EH (cell line): ENCODE data around the gene POLG.

ENCODE experiments used
- DNase-seq: peaks from one replicate; pipeline ENCODE4 v3.0.0-alpha.2; 2015; ENCODE audit warnings: low read depth

POLG gene

DNA sequence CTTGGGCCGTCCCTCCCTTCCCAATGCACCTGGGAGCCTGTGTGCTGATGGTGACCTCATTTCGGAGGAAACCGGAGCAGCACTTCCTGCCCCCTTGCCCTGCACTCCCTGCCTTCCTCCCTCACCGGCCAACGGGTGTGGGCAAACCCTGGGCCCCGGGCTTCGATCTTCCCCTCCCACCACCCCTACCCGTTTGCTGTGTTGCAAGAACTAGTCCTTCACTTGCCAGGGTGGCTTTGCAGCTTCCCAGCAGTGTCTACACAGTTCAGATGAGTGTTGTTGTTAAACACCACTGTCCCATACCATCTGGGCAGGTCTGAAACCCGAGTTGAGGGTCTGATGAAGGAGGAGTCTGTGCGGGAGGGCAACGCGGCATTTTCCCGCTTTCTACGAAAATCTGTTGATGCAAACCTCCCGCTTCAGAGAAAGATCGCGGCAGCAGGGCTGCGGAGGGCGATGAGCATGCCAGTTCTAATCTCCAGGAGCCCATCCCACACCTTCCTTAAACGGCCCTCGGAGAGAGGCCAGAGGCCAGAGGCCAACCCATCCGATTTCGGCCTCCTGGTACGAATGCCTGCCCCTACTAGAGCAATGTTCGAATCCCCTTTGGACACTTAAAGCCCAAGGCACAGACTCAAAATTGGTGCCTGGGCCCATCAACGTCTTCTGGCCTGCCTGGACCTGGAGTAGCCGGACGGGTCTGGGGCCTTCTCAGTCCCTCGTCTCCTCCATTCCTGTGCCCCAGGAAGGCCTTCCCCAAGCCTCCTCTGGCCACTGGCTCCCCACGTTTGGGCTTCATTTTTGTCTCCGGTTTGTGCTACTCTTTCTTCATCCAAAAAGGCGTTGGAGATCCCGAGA lies 35.7 kb upstream of the POLG start:
- no peak for DNase-seq

DNA sequence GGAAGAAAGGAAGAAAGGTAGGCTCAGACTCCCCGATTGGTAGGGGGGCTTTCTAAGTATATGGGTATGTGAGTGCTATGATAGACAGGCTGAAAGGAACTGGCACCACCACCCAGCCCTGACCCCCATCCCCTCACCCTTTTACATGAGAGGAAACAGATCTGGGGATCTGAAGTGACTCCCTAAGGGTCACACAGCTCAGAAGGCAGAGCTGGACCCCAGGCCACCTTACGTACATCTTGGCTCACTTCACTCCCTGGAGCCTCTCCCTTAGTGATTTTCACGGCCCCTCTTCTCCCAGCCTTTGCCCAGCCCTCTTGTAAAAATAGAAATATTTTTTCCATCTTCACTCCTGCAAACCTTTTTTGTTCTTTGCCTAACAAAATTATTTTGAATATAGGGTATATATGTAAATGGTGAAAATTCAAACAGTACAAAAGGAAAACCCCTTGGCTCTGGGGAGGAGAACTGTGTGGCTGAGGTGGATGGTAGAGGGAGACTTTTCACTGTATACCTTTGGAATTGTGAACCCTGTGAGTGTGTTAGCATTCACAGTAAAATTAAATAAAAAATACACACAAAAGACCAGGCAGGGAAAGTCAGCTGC lies 34.8 kb upstream of the POLG start:
- no peak for DNase-seq

DNA sequence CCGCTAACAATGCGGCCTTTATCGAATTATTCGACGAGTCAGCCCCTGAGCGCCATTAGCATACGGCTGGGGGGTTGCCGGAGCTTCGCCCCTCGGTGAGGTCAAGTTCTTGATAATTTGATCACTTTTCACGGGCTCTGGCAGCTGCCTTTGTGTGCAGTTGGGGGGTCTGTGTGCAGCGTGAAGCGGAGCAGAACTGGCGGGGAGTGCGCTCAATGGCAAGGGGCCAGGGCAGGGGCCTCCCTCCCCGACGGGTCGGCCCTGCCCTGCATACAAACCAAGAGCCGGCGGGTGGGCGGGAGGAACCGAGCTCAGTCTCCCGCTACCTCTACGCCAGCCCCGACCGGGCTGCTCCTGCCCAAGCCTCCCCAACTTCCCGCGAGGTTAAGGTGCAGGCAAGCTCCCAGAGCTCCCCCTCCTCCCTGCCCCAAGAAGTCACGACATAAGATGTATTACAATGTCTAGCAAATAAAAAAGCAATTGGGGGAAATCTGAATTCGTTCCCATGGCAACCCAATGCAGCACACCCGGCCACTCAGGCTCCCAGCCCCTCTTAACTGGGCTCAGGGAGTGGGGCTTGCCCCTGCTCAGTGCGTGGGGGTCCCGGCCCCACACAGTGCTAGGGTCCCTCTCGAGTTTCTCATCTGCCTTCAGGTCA lies 34.1 kb upstream of the POLG start:
- no peak for DNase-seq

DNA sequence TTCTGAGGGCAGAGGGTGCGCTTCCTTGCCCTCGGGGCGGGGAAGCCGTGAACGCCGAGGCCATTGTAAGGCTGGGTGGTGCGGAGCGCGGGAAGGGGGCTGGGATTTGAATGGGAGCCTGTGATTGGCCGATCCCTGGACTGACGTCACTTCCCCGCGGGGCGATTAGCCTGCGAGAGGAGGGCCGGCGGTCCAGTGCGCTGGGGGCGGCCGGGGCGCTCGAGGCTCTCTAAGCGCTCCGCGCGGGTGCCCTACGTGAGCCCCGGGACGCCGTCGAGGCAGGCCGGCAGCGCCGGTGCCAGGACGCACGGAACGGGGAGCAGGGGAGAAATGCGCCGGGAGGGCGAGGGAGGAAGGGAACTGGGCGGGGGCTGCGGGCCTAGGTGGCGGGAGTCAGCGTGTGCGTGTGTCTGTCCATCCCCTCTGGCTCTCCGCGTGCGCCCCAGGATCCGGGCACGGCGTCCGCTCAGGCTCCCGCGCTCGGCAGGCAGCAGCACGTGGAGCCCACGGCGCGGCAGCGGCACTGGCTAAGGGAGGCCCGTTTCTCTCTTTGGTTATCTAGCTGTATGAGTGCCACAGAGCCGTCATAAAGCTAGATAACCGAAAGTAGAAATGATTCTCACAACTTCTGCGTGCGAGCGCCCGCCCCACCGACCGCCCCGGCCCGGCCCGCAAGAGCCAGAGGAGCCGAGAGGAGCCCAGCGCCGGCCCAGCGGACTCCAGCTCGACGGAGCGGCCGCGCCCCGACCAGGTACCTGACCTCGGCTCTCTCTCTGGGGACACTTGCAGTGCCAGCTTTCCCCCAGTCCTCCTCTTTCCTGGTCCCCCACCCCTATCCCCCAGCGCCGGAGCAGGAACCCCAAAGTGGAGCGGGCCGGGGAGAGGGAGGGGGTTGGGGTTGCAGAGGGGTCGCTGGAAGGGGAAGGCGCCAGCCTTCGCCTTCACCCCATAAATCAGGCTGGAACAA lies 33.1 kb upstream of the POLG start:
- peak; percentile 28 for DNase-seq

DNA sequence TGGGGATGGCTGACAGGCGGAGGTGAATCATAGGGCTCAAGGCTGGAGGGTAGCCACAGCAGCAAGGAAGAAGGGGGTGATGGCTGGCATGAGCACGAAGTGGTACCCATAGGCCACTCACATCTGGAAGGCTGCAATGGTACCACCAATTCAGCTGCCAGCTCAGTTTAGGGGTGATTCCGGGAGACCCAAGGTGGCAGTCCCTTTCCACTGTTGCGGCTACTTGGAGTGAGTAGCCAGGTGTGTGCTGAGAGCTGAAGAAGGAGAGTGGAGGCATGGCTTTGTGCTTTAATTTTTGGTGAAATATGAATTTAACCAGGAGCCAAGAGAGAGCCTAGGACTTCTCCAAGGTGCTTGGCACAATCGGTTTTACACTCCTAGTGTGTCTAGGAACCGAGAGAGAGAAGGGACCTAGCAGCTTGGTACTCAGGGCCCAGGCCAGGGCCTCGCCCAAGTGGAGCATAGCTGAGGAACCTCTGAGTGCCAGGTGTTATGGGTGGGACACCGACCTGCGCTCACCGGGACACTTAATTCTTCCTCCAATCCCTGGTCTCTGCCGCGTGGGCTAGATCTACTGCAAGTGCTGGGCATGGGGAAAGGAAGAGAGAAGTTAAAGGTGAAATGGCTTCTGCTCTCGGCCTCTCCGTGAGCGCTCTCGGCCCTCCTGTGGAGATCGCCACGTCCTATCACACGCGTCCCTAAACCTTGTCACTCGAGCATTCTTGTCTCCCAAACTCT lies 32.2 kb upstream of the POLG start:
- no peak for DNase-seq

DNA sequence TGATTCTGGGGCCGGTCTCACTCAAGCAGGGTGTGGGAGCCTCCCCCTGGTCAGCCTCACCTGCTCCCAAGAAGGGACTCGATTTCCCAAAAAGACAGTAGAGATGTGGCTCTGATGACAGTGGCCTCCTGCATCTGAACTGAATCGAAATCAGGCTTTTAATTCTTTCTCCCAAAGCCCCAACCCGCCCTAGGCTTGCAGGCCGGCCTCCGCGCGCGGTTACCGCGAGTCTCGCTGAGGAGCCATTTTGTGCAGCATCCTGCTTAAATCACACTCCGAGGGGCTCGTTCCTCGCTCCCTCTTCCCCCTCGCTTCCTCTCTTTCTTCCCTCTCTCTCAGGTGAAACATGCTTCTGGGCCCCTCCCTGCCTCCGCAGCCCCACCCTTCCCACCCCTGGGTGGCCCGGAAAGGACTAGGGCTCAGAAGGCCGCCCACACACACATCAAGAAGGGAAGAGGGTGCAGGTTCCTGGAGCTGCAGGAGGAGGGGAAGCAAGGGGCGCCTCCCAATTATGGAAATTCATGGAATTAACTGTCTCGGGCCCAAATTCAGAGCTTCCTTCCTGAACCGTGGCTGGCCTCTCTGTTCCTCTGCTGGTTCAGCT lies 30.9 kb upstream of the POLG start:
- DNase-seq, result no peak

DNA sequence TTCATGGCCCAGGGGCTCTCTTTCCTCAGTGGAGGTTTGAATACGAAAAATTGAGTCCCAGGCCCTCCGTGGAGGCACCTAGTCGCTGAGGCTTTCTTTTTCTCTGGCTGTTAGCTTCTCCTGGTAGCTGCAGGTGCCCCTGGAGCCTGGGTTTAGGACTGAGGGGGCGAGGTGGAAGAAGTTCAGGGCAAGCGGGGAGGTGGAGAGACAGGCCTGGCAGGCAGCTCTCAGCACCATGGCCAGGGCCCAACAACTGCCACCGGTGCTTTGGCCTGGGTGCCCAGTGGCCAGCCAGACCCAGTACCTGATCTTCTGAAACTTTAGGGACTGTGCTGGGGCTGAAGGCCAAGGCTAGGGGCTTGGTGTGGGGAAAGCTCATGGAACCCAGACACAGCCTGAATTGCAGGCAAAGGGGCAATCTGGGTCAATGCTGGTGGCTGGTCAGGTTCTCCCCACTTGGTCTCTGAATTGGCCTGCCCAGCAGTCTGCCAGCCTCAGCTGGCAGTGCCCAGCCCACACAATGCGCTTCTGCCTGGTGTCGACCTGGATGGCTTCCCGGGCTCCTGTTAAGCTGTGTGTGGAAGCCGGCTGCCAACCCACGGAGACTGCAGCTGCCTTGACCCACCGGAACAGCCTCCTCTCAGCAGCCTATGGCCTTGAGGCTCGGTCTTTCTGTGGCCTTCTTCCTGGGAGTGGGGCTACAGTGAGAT lies 30.3 kb upstream of the POLG start:
- DNase-seq, result no peak

DNA sequence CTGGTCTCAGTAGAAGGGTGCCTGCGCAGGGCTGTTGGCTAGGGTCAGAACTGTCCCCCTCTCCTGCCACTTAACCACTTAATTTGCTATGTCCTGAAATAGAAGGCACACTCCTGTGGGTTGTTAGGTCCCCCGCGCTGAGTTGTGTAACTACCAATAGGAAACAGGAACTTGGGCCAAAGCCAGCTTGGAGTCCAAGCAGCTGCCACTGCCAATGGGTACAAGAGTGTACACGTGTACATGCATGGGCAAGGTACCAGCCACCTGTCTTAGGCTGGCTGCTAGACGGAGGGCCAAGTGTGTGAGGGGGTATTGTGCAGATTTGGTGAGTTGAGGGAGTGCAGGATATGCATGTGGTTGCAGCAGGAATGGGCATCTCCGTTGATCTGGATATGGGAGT lies 29.7 kb upstream of the POLG start:
- DNase-seq, result no peak

DNA sequence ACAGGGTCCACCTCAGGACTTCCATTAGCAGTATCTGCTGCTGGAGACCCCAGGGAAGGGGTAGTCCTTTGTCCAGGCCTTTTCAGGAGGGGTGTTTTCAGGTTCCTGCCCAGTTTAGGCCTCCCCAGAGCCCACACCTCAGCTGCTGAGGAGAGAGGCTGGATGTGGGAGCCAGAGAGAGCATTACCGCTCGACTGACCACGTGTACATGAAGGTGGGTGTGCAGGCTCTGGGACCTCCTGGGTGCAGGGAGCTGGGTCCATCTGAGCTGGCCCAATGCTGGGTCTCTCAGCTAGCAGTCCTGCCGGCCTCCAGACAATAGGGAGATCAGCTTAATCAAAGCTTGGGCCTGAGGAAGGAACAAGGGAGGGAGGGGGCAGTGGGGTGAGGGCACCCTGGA lies 29.1 kb upstream of the POLG start:
- DNase-seq, result no peak

DNA sequence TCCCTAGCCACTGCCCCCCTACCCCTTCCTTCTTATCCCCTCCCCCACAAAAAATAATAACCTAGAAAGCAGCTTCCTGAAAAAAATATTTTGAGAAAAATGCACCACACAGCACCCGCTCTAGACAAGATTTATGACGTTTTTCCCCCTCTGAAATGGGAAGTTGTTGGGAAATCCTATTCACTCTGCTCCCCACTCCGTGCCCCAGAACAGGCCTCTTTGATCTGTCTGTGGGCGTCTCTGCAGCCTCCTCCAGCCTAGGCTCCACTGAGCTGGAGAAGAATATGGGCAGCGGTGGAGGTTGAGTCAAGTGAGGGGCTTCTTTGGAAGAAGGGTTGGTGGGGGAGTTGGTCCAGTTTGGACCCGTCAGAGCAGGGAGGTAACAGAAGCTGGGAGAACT lies 28.5 kb upstream of the POLG start:
- no peak for DNase-seq

DNA sequence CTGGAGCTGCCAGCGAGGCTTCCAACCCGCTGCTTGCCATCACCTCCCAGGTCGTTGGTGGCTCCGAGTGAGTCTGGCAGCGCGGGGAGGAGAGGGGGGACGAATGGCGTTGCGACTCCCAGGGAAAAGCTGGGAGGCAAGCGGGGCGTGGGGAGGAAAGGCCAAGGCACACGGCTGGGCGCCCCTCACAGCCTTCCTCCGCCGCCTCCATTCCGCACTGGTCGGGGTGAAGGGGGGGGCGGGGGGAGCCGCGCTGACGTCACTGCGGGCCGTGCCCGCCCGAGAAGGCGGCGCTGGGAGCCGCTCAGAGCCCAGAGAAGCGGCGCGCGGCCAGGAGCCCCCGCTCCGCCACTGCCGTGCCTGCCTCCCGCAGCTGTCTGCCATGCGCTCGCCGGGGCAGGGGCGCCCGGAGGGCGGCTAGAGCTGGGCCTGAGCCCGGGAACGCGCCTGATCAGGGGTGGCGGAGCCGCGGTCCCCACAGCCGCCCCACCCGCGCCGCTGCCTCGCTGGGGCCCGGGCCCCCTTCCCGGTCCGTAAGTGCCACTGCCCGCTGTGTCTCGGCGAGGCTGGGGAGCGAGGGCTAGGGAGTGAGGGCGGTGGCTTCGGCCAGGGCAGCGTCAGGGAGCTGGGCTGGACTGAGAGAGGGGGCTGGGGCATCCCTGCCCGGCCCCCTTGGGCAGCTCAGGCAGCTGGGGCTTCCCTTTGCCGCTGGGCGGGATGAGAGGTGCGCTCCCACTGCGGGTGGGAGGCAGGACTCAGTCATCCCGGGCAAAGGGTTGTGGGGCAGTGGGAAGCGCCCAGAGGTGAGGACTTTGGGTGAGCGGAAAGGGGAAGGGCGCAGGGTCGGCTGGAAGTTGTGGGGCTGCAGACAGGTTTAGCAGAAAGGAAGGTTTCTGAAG lies 27.8 kb upstream of the POLG start:
- DNase-seq, result no peak

DNA sequence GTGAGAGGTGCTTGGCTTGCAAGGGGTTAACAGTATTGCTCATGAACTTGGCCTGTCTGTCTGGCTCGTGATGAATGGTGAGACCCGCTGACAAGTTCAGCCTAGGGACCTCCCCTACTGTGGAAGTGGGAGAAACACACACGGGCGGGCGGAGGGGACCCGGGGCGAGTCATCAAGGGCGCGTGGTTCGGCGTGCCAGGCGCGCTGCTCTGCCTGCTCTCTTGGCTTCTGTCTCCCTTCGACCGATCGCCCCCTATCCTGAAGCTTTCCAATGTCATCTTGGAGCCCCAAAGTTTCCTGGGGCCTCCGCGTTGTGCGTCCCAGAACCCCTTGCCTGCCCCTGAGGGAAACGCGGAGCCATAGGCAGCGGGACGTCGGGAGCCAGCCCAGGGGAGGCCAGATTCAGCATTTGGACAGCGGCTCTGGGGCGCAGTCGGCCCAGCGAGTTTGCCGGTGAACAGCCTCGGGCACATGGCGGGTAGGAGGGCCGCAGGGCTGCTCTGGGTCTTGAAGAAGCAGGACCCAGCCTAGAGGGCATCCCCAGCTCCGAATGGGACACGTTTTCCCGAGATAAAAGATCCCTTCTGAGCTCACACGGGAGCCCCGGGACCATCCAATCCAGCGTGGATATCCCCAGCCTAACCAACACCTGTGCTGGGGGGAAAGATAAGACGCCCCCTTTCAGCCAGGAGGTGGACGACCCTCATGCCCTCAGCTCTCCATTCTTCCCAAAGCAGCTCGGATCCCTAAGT lies 27.0 kb upstream of the POLG start:
- DNase-seq, result peak; percentile 67

DNA sequence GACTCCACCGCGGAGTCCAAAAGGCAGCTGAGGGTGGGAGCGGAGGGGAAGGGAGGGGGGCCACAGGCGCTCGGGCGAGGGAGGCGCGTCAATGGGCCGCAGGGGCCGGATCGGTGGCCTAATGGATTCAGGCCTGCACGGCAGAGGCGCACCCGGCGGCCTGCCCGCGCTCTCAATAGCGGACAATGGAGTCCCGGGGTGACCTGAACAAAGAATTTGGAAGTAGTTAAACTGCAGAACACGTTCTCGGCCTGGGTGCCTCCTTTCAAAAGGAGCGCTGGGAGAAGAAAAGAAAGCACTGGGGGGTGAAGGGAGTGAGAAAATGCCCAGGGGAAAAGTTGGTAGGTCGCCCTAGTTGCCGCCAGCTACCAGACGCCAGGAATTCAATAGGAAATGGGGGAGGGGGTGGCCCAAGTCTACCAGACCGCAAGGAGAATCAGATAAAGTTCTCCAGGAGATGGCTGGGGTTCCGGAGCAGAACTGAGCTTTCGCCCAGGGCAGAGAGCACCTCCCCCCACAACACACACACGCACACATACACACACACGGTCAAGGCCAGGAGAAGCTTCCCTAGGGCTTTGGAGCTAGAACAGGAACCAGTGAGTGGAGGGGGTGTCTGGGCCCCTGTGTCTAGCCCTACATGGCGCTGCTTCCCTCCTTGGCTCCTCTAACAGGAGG lies 25.8 kb upstream of the POLG start:
- no peak for DNase-seq

DNA sequence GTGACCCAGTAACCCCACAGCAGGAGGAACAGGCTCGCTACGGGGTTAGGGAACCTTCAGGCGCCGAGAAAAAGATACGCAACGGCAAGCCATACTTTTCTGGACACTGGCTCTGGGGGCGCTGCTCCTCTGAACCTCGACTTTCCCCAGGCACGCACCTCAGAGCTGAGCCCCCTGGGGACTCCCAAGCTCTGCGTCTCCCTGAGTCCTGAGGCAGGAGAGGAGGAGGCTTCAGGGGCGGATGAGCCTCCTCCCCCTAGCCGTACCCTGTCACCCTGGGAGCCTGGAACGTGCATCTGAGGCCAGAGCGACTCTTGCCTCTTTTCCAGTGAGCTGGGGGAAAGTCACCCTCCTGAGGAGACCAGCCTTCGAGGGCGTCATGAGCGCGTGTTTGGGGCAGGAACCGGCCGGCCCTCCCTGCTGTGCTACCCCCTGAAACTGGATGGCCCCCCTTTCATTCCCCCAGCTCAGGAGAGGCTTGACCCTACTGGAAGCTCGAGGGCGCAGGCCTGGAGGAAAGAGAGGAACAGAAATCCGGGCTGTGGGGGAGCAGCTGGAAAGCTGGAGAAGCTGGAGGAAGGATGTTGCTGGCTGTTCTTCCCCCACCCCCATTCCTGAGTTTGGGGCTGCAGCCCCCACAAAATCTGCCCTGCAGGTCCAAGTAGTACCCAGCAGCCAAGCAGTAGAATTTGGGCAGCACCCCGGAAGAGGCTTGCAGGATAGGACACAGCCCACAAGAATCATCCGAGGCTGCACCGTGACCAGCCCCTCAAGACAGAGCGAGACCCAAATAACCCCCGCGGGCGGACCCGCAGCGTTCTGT lies 25.1 kb upstream of the POLG start:
- no peak for DNase-seq

DNA sequence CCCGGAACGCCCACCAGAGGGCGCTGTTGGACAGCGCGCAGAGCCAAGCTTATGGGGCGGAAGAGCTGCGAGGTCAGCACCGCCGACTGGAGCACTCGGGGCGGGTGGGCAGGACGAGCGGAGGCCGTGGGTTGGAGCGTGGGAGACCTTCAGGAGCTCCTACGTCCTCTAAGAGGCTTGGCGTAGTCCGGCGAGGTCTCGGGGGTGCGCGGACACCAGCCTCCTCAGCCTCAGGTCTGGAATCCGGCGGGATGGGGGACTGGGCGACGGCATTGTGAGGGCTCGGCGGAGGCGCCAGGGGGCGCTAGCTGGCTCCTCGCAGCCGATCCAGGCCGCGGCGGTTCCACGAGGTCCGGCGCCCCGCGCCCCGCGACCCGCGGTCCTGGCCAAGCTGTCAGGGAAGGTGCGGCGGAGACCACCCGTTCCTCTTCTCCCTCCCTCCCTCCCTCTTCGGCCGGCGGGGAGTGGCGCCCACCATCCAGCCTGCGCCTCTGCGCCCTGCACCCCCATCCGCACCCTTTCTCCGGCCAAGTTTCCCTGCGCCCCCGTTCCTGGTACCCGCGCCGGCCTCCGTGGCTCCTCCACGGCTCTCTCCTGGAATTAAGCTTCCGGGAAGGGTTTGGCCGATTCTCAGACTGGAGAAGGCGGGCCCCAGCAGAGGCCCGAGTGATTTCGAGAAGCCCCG lies 24.3 kb upstream of the POLG start:
- DNase-seq, result peak; percentile 73

DNA sequence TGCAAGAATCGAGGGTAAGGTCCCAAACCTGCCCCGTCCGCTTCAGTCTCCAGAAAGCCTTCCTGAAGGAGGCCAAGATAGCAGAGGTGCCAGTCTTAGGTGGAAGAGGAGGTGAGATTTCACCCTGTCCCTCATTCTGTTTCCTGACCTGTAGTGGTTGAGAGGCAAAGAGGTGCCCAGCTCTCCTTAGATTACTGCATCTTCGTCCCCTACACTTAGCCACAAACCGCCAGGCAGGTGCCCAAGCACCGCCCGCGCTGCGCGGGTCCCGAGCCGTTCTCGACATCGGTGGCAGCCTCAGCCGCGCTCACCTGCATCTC lies 23.8 kb upstream of the POLG start:
- no peak for DNase-seq
